ENCODE results near the gene INPP4B.

- TF ChIP-seq CTCF (IDR thresholded peaks at IDR 0.05) (no peak), EP300 (IDR thresholded peaks at IDR 0.05) (no peak), POLR2A (IDR thresholded peaks at IDR 0.05) (no peak)
Measured at GRCh38 chr4:142194905-142195304, 651.2 kb downstream of the INPP4B start.

Data from ovary (tissue), 3 donors.